Stimulated activated memory B cell treated with anti-CD40 and anti-IgM and Interleukin-4, amounts not matched to agents 10 μg/mL and 1 μg/mL and 100 μg/mL, for 72 hours (primary cell): Measurements from ENCODE around the gene ZNF213.

ENCODE experiments used
- ATAC-seq: fragments of 150-1000 bp; cut with Tn5 transposase; 2 replicates; pipeline ENCODE4 v1.10.0; 2021
- H3K27ac Mint-ChIP-seq: one replicate; pipeline ENCODE4 v1.8.0; 2022; ENCODE audit warnings: mild to moderate bottlenecking, mixed read lengths
- H3K27me3 Mint-ChIP-seq: one replicate; pipeline ENCODE4 v1.8.0; 2022; ENCODE audit warnings: mixed read lengths
- H3K36me3 Mint-ChIP-seq: one replicate; pipeline ENCODE4 v1.8.0; 2022; ENCODE audit warnings: mixed read lengths
- H3K4me1 Mint-ChIP-seq: one replicate; pipeline ENCODE4 v1.8.0; 2022; ENCODE audit warnings: mixed read lengths
- H3K4me3 Mint-ChIP-seq: one replicate; pipeline ENCODE4 v1.8.0; 2022; ENCODE audit warnings: mild to moderate bottlenecking, moderate library complexity, mixed read lengths
- H3K9me3 Mint-ChIP-seq: one replicate; pipeline ENCODE4 v1.8.0; 2022; ENCODE audit warnings: mixed read lengths

Gene ZNF213

GRCh38 chr16:3134338-3135125 lies at the start of gene ZNF213:
ZNF213 (plus strand) TSS chr16:3135029; CDS start chr16:3137281, 2,252 bp downstream.
- peaks cover 54% of the 10 kb centered on the region for H3K4me1 Mint-ChIP-seq
- H3K27me3 Mint-ChIP-seq, result no peaks in the 10 kb centered on the region
- peaks cover 20% of the 10 kb centered on the region for H3K36me3 Mint-ChIP-seq
- H3K9me3 Mint-ChIP-seq, result no peaks in the 10 kb centered on the region
- peak; percentile 99 for ATAC-seq
- peak within 1 kb of the TSS; percentile 99 for H3K4me3 Mint-ChIP-seq
- peak within 1 kb of the TSS; percentile 94 for H3K27ac Mint-ChIP-seq

- no peak overlapping the region for H3K4me3 Mint-ChIP-seq
- no peaks in the 10 kb centered on the region for H3K9me3 Mint-ChIP-seq
- H3K27me3 Mint-ChIP-seq, result peaks cover 20% of the 10 kb centered on the region
Measured at GRCh38 chr16:3085868-3086595, 48.8 kb upstream of the ZNF213 start.

GRCh38 chr16:3086596-3087242 lies 48.1 kb upstream of the ZNF213 start:
- no peaks in the 10 kb centered on the region for H3K36me3 Mint-ChIP-seq
- no peak overlapping the region for H3K27ac Mint-ChIP-seq
- ATAC-seq, result peak; percentile 16
- peaks cover 20% of the 10 kb centered on the region for H3K27me3 Mint-ChIP-seq
- no peaks in the 10 kb centered on the region for H3K9me3 Mint-ChIP-seq
- H3K4me1 Mint-ChIP-seq, result peaks cover 8% of the 10 kb centered on the region
- H3K4me3 Mint-ChIP-seq, result no peak overlapping the region

More at GRCh38 chr16:3085868-3086595, 48.8 kb upstream of the ZNF213 start:
- Mint-ChIP-seq H3K4me1 (peaks cover 8% of the 10 kb centered on the region), H3K27ac (no peak overlapping the region), H3K36me3 (no peaks in the 10 kb centered on the region)
- no peak for ATAC-seq

DNA sequence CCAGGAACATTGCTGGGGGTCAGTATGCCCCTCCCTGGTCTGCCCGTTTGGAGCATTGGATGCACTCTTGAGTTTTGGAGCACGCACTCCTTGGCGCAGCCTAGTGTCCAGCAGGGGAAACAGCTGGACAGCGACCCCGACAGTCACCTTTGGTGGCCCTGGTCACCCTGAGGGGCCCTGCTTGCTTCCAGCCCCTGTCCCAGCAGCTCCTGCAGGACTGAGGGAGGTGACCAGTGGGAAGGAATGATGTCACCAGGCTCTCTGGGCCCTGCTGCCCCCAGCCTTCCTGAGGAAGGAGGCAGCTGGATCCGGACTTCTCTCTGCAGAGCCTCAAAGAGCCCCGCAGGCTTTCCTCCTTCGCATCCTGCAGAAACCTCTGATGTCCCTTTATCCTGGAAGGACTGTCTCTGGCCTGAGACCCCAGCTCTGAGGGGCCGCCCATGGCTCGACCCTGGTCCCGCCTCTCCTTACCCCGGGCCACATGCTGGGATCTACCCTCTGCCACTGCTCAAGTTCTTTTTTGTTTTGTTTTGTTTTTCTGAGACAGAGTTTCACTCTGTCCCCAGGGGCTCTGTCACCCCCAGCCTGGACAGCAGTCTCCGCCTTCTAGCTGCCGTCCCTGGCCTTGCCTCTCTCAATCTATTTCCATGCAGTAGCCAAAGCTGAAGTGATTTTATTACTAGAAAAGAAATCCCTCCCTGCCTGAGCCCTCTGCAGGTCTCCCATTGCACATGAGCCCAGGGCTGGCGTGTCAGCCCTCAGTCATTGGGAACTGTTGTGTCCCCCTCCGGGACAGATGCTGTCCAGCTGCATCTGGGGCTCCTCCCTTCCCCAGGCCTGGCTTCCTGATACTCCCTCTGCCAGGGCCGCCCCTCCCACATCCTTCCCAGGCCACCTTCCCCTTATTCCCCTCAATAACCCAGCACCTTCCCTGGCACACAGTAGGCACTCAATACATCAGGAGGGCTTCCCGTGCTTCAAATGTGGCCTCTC lies 47.3 kb upstream of the ZNF213 start:
- H3K4me1 Mint-ChIP-seq, result peaks cover 8% of the 10 kb centered on the region

GRCh38 chr16:3088450-3088849 lies 46.4 kb upstream of the ZNF213 start:
- H3K27ac Mint-ChIP-seq, result no peak overlapping the region

More for the DNA sequence above, 47.3 kb upstream of the ZNF213 start:
- Mint-ChIP-seq H3K4me3 (no peak overlapping the region), H3K27me3 (peaks cover 20% of the 10 kb centered on the region), H3K36me3 (no peaks in the 10 kb centered on the region), H3K27ac (peak overlapping the region; percentile 41), H3K9me3 (no peaks in the 10 kb centered on the region)
- ATAC-seq, result peak; percentile 27

DNA sequence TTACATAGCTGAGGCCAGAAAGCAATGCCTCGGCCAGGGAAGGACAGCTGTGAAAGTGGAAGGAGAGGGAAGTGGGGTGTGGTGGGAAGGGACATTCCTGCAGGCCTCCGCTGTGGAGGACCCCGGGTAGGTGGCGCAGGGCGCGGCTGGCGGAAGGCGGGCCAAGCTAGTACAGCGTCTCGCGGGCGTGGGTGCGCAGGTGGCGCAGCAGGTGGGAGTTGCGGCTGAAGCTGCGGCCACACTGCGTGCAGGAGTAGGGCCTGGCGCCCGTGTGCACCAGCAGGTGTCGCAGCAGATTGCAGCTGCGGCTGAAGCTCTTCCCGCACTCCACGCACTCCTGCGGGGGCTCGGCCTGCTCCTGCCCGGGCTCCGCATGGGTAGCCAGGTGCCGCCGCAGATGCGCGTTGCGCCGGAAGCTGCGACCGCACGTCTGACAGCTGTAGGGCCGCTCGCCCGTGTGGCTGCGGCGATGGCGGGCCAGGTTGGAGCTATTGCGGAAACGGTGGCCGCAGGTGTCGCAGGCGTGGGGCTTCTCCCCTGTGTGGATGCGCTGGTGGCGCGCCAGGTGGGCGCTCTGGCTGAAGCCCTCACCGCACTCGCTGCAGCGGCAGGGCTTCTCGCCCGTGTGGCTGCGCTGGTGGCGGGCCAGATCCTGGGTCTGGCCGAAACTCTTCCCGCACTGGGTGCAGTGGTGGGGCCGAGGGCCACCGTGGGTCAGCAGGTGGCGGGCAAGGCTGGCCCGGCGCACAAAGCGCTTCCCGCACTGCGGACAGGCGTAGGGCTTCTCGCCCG lies 45.7 kb upstream of the ZNF213 start:
- H3K27ac Mint-ChIP-seq, result no peak overlapping the region
- H3K27me3 Mint-ChIP-seq, result peaks cover 20% of the 10 kb centered on the region
- ATAC-seq, result no peak
- no peak overlapping the region for H3K4me3 Mint-ChIP-seq
- H3K4me1 Mint-ChIP-seq, result peaks cover 8% of the 10 kb centered on the region
- no peaks in the 10 kb centered on the region for H3K36me3 Mint-ChIP-seq
- no peaks in the 10 kb centered on the region for H3K9me3 Mint-ChIP-seq

More at GRCh38 chr16:3088450-3088849, 46.4 kb upstream of the ZNF213 start:
- no peaks in the 10 kb centered on the region for H3K36me3 Mint-ChIP-seq
- H3K4me3 Mint-ChIP-seq, result no peak overlapping the region
- H3K9me3 Mint-ChIP-seq, result no peaks in the 10 kb centered on the region
- ATAC-seq, result no peak
- peaks cover 20% of the 10 kb centered on the region for H3K27me3 Mint-ChIP-seq
- H3K4me1 Mint-ChIP-seq, result peaks cover 8% of the 10 kb centered on the region

- no peak for ATAC-seq
- Mint-ChIP-seq H3K4me1 (peaks cover 15% of the 10 kb centered on the region), H3K9me3 (no peaks in the 10 kb centered on the region), H3K27ac (no peak overlapping the region), H3K27me3 (peaks cover 20% of the 10 kb centered on the region), H3K36me3 (no peaks in the 10 kb centered on the region), H3K4me3 (no peak overlapping the region)
Measured at GRCh38 chr16:3089717-3090592, 44.9 kb upstream of the ZNF213 start.

DNA sequence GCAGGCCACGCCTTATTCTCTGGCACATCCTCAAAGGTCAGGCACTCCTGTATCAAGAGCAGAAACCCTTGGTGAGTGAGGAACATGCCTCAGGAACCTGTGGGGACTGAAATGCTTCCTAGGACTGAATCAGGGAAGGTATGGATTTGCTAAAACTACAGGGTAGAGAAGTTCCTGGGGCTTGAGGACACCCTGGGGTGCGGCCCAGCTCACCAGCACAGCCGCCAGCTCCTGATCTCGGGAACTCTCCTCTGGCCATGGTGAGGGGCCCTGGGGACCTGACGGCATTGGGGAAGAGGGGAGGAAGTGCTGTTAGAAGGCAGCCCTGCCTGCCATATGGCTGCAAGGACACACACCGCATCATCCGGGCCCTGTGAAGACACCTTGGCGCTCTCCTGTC lies 43.3 kb upstream of the ZNF213 start:
- H3K9me3 Mint-ChIP-seq, result no peaks in the 10 kb centered on the region
- H3K4me1 Mint-ChIP-seq, result peaks cover 15% of the 10 kb centered on the region
- ATAC-seq, result no peak
- no peaks in the 10 kb centered on the region for H3K36me3 Mint-ChIP-seq
- peaks cover 20% of the 10 kb centered on the region for H3K27me3 Mint-ChIP-seq
- no peak overlapping the region for H3K4me3 Mint-ChIP-seq
- no peak overlapping the region for H3K27ac Mint-ChIP-seq

DNA sequence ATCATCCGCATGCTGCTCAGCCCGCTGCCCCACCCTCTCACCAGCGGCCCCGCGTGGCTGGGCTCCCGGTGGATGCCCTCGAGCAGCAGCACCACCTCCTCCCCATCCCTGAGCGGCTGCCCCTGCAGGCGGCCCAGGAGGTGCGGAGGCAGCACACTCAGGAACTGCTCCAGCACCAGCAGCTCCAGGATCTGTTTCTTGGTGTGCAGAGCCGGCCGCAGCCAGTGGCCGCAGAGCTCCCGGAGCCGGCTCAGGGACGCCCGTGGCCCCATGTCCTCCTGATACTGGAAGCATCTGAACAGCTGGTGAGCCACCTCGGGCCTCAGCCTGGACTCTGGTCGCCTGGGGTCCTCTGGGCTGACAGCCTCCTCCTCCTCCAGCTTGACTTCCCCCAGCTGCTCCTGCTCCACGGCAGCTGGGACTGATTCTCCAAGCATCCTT lies 42.3 kb upstream of the ZNF213 start:
- Mint-ChIP-seq H3K4me3 (no peak overlapping the region), H3K9me3 (no peaks in the 10 kb centered on the region), H3K36me3 (no peaks in the 10 kb centered on the region), H3K4me1 (peaks cover 14% of the 10 kb centered on the region), H3K27me3 (peaks cover 15% of the 10 kb centered on the region), H3K27ac (no peak overlapping the region)
- no peak for ATAC-seq

DNA sequence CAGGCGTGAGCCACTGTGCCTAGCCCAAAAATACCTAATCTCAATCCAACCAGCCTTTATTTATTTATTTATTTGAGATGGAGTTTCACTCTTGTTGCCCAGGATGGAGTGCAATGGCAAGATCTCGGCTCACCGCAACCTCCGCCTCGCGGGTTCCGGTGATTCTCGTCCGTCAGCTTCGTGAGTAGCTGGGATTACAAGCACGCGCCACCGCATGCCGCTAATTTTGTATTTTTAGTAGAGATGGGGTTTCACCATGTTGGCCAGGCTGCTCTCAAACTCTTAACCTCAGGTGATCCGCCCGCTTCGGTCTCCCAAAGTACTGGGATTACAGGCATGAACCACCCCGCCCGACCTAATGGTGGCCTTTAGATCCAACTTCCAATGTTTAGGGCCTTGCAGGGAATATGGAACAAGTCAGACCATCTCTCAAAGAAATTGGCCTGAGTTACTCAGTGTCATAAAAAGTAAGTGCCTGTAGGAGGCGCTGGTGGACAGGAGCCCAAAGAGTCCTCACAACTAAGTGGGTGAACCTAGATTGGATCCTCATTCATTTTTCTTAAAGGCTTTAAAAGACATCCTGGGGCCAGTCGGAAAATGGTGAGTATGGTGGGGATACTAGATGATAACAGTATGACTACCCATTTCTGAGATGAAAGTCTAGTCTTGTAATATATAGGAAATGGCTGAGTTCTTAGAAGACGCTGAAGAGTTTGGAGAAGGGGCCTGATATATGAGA lies 40.4 kb upstream of the ZNF213 start:
- Mint-ChIP-seq H3K36me3 (no peaks in the 10 kb centered on the region), H3K4me3 (no peak overlapping the region), H3K27me3 (no peaks in the 10 kb centered on the region), H3K4me1 (peaks cover 7% of the 10 kb centered on the region), H3K27ac (no peak overlapping the region), H3K9me3 (no peaks in the 10 kb centered on the region)
- ATAC-seq, result no peak

GRCh38 chr16:3095869-3096268 lies 39.0 kb upstream of the ZNF213 start:
- H3K36me3 Mint-ChIP-seq, result no peaks in the 10 kb centered on the region
- no peak overlapping the region for H3K4me3 Mint-ChIP-seq
- no peaks in the 10 kb centered on the region for H3K9me3 Mint-ChIP-seq
- peaks cover 18% of the 10 kb centered on the region for H3K4me1 Mint-ChIP-seq
- ATAC-seq, result peak; percentile 92
- peak overlapping the region; percentile 22 for H3K27ac Mint-ChIP-seq
- no peaks in the 10 kb centered on the region for H3K27me3 Mint-ChIP-seq

- Mint-ChIP-seq H3K27ac (no peak overlapping the region), H3K27me3 (no peaks in the 10 kb centered on the region), H3K9me3 (no peaks in the 10 kb centered on the region), H3K4me3 (no peak overlapping the region), H3K36me3 (no peaks in the 10 kb centered on the region), H3K4me1 (peaks cover 23% of the 10 kb centered on the region)
- no peak for ATAC-seq
Measured at GRCh38 chr16:3096362-3096761, 38.5 kb upstream of the ZNF213 start.
